Progenitor cell of endocrine pancreas (in vitro differentiated cells): ENCODE data around the gene MIGA1. TPM values are rescaled to one million over a fixed set of nuclear protein-coding genes. Genes with fewer than 3 reads are reported as not detected.

Source experiments
- DNase-seq: peaks from one replicate; pipeline ENCODE4 v3.0.0; 2021; ENCODE audit warnings: low spot score; ENCODE audit not compliant: unreplicated experiment
- H3K27ac Mint-ChIP-seq: 2 replicates; pipeline ENCODE4 v1.8.0; 2021; ENCODE audit warnings: mild to moderate bottlenecking, moderate library complexity, mixed read lengths
- H3K27me3 Mint-ChIP-seq: 2 replicates; pipeline ENCODE4 v1.8.0; 2021; ENCODE audit warnings: mixed read lengths
- H3K36me3 Mint-ChIP-seq: 2 replicates; pipeline ENCODE4 v1.8.0; 2022; ENCODE audit warnings: mixed read lengths; ENCODE audit not compliant: insufficient read depth
- H3K4me1 Mint-ChIP-seq: 2 replicates; pipeline ENCODE4 v1.8.0; 2021; ENCODE audit warnings: low read depth, mixed read lengths
- H3K4me3 Mint-ChIP-seq: 2 replicates; pipeline ENCODE4 v1.8.0; 2021; ENCODE audit warnings: low read depth, mild to moderate bottlenecking, moderate library complexity, mixed read lengths
- H3K9me3 Mint-ChIP-seq: 2 replicates; pipeline ENCODE4 v1.8.0; 2021; ENCODE audit warnings: low read depth, mixed read lengths
- CTCF ChIP-seq: fragments of 200-600 bp; sonication (generic); IDR thresholded peaks from one replicate; pipeline ENCODE4 v1.5.0; 2021; ENCODE audit warnings: antibody characterized with exemption, mild to moderate bottlenecking; ENCODE audit not compliant: unreplicated experiment
- total RNA-seq: library from RNA; stranded (reverse); gene quantifications from 2 replicates; pipeline ENCODE4 v1.2.1, GENCODE V29; 2021

The MIGA1 gene
- total RNA-seq, 1 donor from 2014 or later = 14.9 TPM

DNA sequence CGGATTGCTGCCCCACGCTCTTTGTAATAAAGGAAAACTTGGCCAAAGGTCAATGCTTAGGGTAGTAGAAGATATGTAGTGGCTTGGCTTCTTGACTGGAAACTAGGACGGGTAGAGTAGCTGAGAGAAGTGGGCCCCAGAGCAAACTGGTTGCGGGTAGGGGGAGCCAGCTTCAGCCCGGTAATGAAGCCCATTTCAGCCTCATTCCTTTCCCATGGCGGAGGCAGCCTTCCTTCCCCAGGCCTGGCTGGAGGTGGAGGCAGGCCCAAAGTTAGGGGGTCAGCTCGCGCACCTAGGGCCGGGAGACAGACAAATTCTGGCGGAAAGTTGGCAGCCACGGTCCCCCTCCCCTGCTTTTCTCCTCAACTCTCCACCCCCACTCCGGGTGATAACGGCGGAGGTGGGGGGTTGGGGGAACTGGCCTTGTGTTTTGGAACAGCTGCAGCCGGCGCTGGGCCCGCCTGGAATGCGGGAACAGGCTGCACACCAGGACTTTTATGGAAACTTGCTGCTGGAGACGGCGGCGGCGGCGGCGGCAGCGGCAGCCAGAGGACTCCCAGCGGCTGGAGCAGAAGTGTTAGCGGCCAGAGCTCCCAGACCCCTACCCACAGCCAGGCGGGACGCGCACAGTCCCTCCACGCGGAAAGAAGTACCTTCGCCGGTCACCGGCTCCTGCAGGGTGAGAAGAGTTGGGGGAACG lies 108.8 kb downstream of the MIGA1 start, which contains the start of gene NEXN:
TSS of gene NEXN (plus strand) at position 544 of the 700 bp plus-strand sequence. CDS start 27,483 bp downstream, outside the sequence.
- Mint-ChIP-seq H3K36me3 (peaks cover 2% of the 10 kb centered on the region), H3K4me1 (peaks cover 10% of the 10 kb centered on the region), H3K27ac (peak within 1 kb of the TSS; percentile 98), H3K9me3 (no peaks in the 10 kb centered on the region), H3K4me3 (peak within 1 kb of the TSS; percentile 92), H3K27me3 (no peaks in the 10 kb centered on the region)
- DNase-seq = peak; percentile 66
- TF ChIP-seq CTCF = no peak

DNA sequence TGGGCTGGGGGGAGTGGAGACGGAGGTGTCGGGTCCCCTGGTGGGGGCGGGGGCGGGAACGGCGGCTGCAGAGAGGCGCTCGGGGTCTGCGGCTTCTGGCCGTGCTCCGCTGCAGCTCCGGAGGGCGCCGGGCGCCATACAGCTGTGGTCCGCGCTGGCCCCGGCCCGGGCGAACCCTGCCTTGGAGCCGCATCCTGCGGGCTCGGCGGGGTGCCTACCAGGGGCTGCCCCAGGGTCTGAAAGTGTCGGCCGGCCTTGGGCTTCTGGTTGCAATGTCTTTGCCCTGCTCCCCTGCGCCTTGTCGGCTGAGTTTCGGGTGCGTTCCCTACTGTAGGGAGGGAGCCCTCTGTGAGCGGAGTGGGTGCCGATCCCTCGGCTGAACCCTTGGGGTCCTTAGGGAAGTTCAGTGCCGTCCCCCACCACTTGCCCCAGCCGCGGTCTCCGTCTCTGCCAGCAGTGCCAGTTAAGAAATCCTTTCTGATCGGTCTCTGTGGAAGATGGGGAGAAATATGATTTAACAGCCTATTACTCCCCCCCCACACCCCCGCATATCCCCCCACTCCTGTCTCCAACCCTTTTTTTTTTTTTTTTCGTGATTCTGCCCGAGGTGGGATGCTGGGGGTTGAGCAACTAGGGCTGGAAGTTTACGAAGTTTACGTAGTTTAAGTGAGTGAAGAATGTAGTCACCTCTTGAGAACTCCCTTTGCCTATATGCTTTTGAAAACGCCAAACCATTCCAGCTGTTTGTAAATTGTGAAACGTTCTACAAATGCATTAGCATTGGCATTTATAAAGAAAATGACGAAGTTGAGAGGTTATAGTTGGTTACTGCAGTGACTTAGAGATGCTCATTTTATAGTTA lies 109.6 kb downstream of the MIGA1 start:
- peak overlapping the region; percentile 92 for H3K4me3 Mint-ChIP-seq
- no peaks in the 10 kb centered on the region for H3K27me3 Mint-ChIP-seq
- no peak for TF ChIP-seq CTCF
- H3K4me1 Mint-ChIP-seq = peaks cover 10% of the 10 kb centered on the region
- no peaks in the 10 kb centered on the region for H3K9me3 Mint-ChIP-seq
- H3K27ac Mint-ChIP-seq = peak overlapping the region; percentile 98
- peak; percentile 53 for DNase-seq
- H3K36me3 Mint-ChIP-seq = peaks cover 1% of the 10 kb centered on the region

GRCh38 chr1:77889671-77890070 lies 110.2 kb downstream of the MIGA1 start:
- no peak for TF ChIP-seq CTCF
- Mint-ChIP-seq H3K9me3 (no peaks in the 10 kb centered on the region), H3K27ac (peak overlapping the region; percentile 98), H3K36me3 (no peaks in the 10 kb centered on the region), H3K4me1 (peaks cover 9% of the 10 kb centered on the region), H3K27me3 (no peaks in the 10 kb centered on the region), H3K4me3 (peak overlapping the region; percentile 92)
- no peak for DNase-seq

- TF ChIP-seq CTCF = no peak
- Mint-ChIP-seq H3K27ac (no peak overlapping the region), H3K36me3 (peaks cover under 1% of the 10 kb centered on the region), H3K27me3 (no peaks in the 10 kb centered on the region), H3K4me1 (peaks cover 7% of the 10 kb centered on the region), H3K9me3 (no peaks in the 10 kb centered on the region), H3K4me3 (no peak overlapping the region)
- DNase-seq = no peak
Measured at GRCh38 chr1:77891200-77891599, 111.8 kb downstream of the MIGA1 start.

- DNase-seq = no peak
- H3K27me3 Mint-ChIP-seq = no peaks in the 10 kb centered on the region
- H3K4me1 Mint-ChIP-seq = peaks cover 1% of the 10 kb centered on the region
- peaks cover 4% of the 10 kb centered on the region for H3K36me3 Mint-ChIP-seq
- H3K9me3 Mint-ChIP-seq = no peaks in the 10 kb centered on the region
- no peak for TF ChIP-seq CTCF
- H3K4me3 Mint-ChIP-seq = no peak overlapping the region
- no peak overlapping the region for H3K27ac Mint-ChIP-seq
Measured at GRCh38 chr1:77899647-77900320, 120.3 kb downstream of the MIGA1 start.
